Type B pancreatic cell (in vitro differentiated cells): ENCODE measurements around the gene FOSB. TPM values are rescaled to one million over a fixed set of nuclear protein-coding genes. Genes with fewer than 3 reads are reported as not detected.

Experiments used
- DNase-seq: peaks from one replicate; pipeline ENCODE4 v3.0.0; 2021; ENCODE audit warnings: mixed read lengths; ENCODE audit not compliant: unreplicated experiment; ENCODE audit errors: extremely low spot score
- H3K27ac Mint-ChIP-seq: 2 replicates; pipeline ENCODE4 v1.8.0; 2021; ENCODE audit warnings: mild to moderate bottlenecking, mixed read lengths
- H3K27me3 Mint-ChIP-seq: 2 replicates; pipeline ENCODE4 v1.8.0; 2021; ENCODE audit warnings: mixed read lengths
- H3K36me3 Mint-ChIP-seq: 2 replicates; pipeline ENCODE4 v1.8.0; 2021; ENCODE audit warnings: mixed read lengths
- H3K4me1 Mint-ChIP-seq: one replicate; pipeline ENCODE4 v1.8.0; 2021; ENCODE audit warnings: mixed read lengths; ENCODE audit not compliant: unreplicated experiment
- H3K4me3 Mint-ChIP-seq: 2 replicates; pipeline ENCODE4 v1.8.0; 2021; ENCODE audit warnings: mild to moderate bottlenecking, mixed read lengths
- H3K9me3 Mint-ChIP-seq: 2 replicates; pipeline ENCODE4 v1.8.0; 2021; ENCODE audit warnings: mixed read lengths
- total RNA-seq: library from RNA; stranded (reverse); gene quantifications from 2 replicates; pipeline ENCODE4 v1.2.1, GENCODE V29; 2021; ENCODE audit warnings: low replicate concordance
- TF ChIP-seq, protein P1 (sequence below): fragments of 200-600 bp; sonication (generic); conservative IDR thresholded peaks from 2 replicates; pipeline ENCODE4 v1.5.0; 2021; ENCODE audit warnings: antibody characterized with exemption, mild to moderate bottlenecking

Gene FOSB
- total RNA-seq, 1 donor from 2014 or later: 28.4 TPM

- peak overlapping the region; percentile 87 for H3K27ac Mint-ChIP-seq
- TF ChIP-seq, protein P1, sequence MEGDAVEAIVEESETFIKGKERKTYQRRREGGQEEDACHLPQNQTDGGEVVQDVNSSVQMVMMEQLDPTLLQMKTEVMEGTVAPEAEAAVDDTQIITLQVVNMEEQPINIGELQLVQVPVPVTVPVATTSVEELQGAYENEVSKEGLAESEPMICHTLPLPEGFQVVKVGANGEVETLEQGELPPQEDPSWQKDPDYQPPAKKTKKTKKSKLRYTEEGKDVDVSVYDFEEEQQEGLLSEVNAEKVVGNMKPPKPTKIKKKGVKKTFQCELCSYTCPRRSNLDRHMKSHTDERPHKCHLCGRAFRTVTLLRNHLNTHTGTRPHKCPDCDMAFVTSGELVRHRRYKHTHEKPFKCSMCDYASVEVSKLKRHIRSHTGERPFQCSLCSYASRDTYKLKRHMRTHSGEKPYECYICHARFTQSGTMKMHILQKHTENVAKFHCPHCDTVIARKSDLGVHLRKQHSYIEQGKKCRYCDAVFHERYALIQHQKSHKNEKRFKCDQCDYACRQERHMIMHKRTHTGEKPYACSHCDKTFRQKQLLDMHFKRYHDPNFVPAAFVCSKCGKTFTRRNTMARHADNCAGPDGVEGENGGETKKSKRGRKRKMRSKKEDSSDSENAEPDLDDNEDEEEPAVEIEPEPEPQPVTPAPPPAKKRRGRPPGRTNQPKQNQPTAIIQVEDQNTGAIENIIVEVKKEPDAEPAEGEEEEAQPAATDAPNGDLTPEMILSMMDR: no peak
- H3K9me3 Mint-ChIP-seq: no peaks in the 10 kb centered on the region
- peaks cover 4% of the 10 kb centered on the region for H3K27me3 Mint-ChIP-seq
- H3K36me3 Mint-ChIP-seq: no peaks in the 10 kb centered on the region
- peaks cover 43% of the 10 kb centered on the region for H3K4me1 Mint-ChIP-seq
- no peak for DNase-seq
- peak overlapping the region; percentile 78 for H3K4me3 Mint-ChIP-seq
Observed at GRCh38 chr19:45448887-45449299, 18.9 kb upstream of the FOSB start.

- H3K27ac Mint-ChIP-seq: peak overlapping the region; percentile 99
- no peak for DNase-seq
- H3K27me3 Mint-ChIP-seq: peaks cover 4% of the 10 kb centered on the region
Observed at GRCh38 chr19:45450012-45450333, 17.8 kb upstream of the FOSB start.

DNA sequence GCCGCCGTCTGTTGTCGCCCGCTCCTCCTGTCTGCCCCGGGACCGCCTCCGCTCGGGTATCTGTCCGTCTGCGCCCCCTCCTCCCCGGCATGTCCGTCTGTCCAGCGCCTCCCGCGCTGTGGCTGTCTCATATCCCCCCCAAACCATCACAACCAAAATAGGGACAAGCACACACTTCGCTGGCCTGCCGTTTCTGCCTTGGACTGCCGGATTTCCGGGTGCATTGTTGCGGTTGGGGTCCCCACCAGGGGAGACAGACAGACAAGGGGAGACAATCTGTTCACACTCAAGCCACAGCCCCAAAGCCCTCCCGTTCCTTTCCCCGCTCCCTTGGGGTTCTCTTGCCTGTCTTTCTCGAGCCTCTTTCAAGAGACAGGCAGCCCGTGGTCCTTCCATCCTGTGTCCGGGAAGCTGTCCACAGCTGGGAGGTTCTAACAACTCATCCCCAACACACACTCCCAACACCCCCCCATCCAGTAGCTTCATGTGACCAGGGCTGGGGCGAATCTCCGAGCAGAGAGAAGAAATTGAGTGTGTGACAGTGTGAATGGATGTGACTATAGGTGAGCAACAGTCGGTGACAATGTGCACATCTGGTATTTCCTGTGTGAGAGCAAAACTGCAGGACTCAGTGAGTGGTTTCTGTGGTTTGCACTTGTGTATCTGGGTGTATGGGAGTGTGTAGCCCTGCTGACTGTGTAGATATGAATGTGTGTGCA, 16.5 kb upstream of the FOSB start:
- DNase-seq: no peak

More at GRCh38 chr19:45450012-45450333, 17.8 kb upstream of the FOSB start:
- TF ChIP-seq, protein P1: no peak
- Mint-ChIP-seq H3K36me3 (no peaks in the 10 kb centered on the region), H3K9me3 (no peaks in the 10 kb centered on the region), H3K4me1 (peaks cover 37% of the 10 kb centered on the region), H3K4me3 (peak overlapping the region; percentile 96)

GRCh38 chr19:45451850-45452387, 15.9 kb upstream of the FOSB start:
- no peaks in the 10 kb centered on the region for H3K36me3 Mint-ChIP-seq
- no peaks in the 10 kb centered on the region for H3K9me3 Mint-ChIP-seq
- H3K4me1 Mint-ChIP-seq: peaks cover 47% of the 10 kb centered on the region
- TF ChIP-seq, protein P1: no peak
- no peak for DNase-seq
- peak overlapping the region; percentile 98 for H3K27ac Mint-ChIP-seq
- peaks cover 4% of the 10 kb centered on the region for H3K27me3 Mint-ChIP-seq
- H3K4me3 Mint-ChIP-seq: peak overlapping the region; percentile 86

More for the DNA sequence above, 16.5 kb upstream of the FOSB start:
- peak overlapping the region; percentile 98 for H3K27ac Mint-ChIP-seq
- TF ChIP-seq, protein P1: no peak
- H3K36me3 Mint-ChIP-seq: no peaks in the 10 kb centered on the region
- H3K4me1 Mint-ChIP-seq: peaks cover 46% of the 10 kb centered on the region
- no peaks in the 10 kb centered on the region for H3K9me3 Mint-ChIP-seq
- peaks cover 4% of the 10 kb centered on the region for H3K27me3 Mint-ChIP-seq
- peak overlapping the region; percentile 86 for H3K4me3 Mint-ChIP-seq

- TF ChIP-seq, protein P1: no peak
- H3K27me3 Mint-ChIP-seq: peaks cover 4% of the 10 kb centered on the region
- H3K9me3 Mint-ChIP-seq: no peaks in the 10 kb centered on the region
- H3K4me3 Mint-ChIP-seq: peak overlapping the region; percentile 37
- H3K27ac Mint-ChIP-seq: peak overlapping the region; percentile 98
- H3K36me3 Mint-ChIP-seq: no peaks in the 10 kb centered on the region
- DNase-seq: peak; percentile 87
- H3K4me1 Mint-ChIP-seq: peaks cover 28% of the 10 kb centered on the region
Observed at GRCh38 chr19:45455707-45456499, 11.9 kb upstream of the FOSB start.
